PFSK-1 (cell line): ENCODE results near the gene GDF10.

Experiments
- FOXP2 ChIP-seq: optimal IDR thresholded peaks from 2 replicates; pipeline ENCODE3; 2011; ENCODE audit warnings: borderline replicate concordance, control low read depth, inconsistent platforms; ENCODE audit not compliant: insufficient read depth; ENCODE audit errors: extremely low read length, extremely low read depth
- POLR2AphosphoS5 ChIP-seq: IDR thresholded peaks from 2 replicates; pipeline ENCODE4 v1.6.1; 2012; ENCODE audit warnings: low read depth, mild to moderate bottlenecking, control low read depth, low read length, moderate library complexity
- SIN3A ChIP-seq: IDR thresholded peaks from 2 replicates; pipeline ENCODE4 v1.6.1; 2012; ENCODE audit warnings: mild to moderate bottlenecking, low read length, moderate library complexity, borderline replicate concordance; ENCODE audit not compliant: insufficient read depth
- TAF1 ChIP-seq: IDR thresholded peaks from 2 replicates; pipeline ENCODE4 v1.6.1; 2012; ENCODE audit warnings: low read length, control low read depth, borderline replicate concordance; ENCODE audit not compliant: insufficient read depth
- TF ChIP-seq, protein P1 (sequence below), 2 experiments: IDR thresholded peaks; 2 replicates each; pipeline versions ENCODE4 v1.6.1 to v1.8.0; 2011 to 2012; ENCODE audit warnings: low read depth in 2 of 2, low read length in 2 of 2, control low read depth in 1 of 2, inconsistent platforms in 1 of 2, mild to moderate bottlenecking in 1 of 2, moderate library complexity in 1 of 2; ENCODE audit not compliant: insufficient read depth in 1 of 2

Gene GDF10

DNA sequence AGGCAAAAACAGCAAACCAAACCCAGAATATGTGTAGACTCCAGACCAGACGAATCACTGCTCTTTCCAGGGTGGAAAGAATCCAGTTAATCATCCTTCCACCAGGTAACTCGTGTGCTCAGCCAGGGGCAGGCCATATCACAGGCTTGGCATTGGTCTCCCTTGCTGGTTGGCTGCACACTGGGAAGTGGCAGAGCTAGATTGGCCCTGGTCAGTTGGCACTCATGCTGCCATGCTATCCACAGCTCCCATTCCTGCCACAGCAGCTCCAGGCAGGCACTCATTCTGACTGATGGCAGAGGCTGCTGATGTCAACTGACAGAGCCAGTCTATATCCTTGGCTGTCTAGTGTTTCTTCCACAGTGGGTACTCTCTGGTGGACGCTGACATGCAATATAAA, 9.7 kb upstream of the GDF10 start:
- TF ChIP-seq, protein P1, sequence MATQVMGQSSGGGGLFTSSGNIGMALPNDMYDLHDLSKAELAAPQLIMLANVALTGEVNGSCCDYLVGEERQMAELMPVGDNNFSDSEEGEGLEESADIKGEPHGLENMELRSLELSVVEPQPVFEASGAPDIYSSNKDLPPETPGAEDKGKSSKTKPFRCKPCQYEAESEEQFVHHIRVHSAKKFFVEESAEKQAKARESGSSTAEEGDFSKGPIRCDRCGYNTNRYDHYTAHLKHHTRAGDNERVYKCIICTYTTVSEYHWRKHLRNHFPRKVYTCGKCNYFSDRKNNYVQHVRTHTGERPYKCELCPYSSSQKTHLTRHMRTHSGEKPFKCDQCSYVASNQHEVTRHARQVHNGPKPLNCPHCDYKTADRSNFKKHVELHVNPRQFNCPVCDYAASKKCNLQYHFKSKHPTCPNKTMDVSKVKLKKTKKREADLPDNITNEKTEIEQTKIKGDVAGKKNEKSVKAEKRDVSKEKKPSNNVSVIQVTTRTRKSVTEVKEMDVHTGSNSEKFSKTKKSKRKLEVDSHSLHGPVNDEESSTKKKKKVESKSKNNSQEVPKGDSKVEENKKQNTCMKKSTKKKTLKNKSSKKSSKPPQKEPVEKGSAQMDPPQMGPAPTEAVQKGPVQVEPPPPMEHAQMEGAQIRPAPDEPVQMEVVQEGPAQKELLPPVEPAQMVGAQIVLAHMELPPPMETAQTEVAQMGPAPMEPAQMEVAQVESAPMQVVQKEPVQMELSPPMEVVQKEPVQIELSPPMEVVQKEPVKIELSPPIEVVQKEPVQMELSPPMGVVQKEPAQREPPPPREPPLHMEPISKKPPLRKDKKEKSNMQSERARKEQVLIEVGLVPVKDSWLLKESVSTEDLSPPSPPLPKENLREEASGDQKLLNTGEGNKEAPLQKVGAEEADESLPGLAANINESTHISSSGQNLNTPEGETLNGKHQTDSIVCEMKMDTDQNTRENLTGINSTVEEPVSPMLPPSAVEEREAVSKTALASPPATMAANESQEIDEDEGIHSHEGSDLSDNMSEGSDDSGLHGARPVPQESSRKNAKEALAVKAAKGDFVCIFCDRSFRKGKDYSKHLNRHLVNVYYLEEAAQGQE (IDR thresholded peaks at IDR 0.05; ENCODE audit: insufficient read depth in 1 of 2, low read depth in 2 of 2, low read length in 2 of 2) = no peak
- TF ChIP-seq TAF1 (no peak), POLR2AphosphoS5 (no peak), SIN3A (no peak), FOXP2 (no peak)

DNA sequence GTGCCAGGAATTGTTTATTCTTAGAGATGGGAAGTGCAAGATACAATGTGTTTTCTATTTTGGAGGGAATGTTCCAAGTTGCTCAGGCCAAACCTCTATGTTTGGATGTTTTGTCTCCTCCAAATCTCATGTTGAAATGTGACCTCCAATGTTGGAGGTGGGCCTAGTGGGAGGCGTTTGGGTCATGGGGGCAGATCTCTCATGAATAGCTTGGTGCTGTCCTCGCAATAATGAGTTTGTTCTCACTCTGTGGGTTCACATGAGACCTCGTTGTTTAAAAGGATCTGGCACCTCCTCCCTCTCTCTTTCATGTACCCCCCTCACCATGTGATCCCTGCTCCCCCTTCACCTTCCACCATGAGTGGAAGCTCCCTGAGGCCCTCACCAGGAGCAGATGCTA, 8.3 kb upstream of the GDF10 start:
- TF ChIP-seq SIN3A (no peak), TAF1 (no peak), POLR2AphosphoS5 (no peak)
- TF ChIP-seq, protein P1 (IDR thresholded peaks at IDR 0.05; ENCODE audit: insufficient read depth in 1 of 2, low read depth in 2 of 2, low read length in 2 of 2) = no peak

DNA sequence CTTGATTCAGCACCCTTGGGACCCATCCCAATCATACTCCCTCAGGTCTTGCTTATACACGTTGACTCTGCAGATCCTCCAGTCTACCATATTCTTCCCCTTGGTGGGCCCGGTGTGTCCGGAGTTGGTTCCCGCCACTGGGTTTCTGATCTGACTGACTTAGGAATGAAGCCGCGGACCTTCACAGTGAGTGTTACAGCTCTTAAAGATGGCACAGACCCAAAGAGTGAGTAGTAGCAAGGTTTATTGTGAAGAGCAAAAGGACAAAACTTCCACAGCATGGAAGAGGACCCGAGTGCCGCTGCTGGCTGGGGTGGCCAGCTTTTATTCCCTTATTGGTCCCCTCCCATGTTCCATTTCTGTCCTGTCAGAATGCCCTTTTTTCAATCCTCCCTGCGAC, 5.9 kb upstream of the GDF10 start:
- no peak for TF ChIP-seq POLR2AphosphoS5
- TF ChIP-seq, protein P1 (IDR thresholded peaks at IDR 0.05; ENCODE audit: insufficient read depth in 1 of 2, low read depth in 2 of 2, low read length in 2 of 2) = no peak
- no peak for TF ChIP-seq SIN3A
- TF ChIP-seq TAF1 = no peak
- no peak for TF ChIP-seq FOXP2

DNA sequence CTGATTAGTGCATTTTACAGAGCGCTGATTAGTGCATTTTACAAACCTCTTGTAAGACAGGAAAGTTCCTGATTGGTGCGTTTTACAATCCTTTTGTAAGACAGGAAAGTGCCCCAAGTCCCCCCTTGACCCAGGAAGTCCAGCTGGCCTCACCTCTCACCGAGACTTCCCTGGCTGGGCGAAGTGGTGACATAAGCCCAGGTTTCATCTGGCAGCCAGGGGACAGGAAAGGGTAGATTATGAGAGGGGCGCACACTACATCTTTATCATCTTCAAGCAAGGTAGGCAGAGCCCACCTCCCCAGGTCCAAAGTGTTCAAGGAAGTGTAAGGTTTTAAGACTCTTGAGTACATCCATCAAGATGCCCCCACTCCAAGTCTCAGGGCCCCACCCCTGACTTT, 5.5 kb upstream of the GDF10 start:
- TF ChIP-seq, protein P1 (IDR thresholded peaks at IDR 0.05; ENCODE audit: insufficient read depth in 1 of 2, low read depth in 2 of 2, low read length in 2 of 2) = no peak
- TF ChIP-seq FOXP2 = no peak
- TF ChIP-seq TAF1 = no peak
- no peak for TF ChIP-seq POLR2AphosphoS5
- TF ChIP-seq SIN3A = no peak

DNA sequence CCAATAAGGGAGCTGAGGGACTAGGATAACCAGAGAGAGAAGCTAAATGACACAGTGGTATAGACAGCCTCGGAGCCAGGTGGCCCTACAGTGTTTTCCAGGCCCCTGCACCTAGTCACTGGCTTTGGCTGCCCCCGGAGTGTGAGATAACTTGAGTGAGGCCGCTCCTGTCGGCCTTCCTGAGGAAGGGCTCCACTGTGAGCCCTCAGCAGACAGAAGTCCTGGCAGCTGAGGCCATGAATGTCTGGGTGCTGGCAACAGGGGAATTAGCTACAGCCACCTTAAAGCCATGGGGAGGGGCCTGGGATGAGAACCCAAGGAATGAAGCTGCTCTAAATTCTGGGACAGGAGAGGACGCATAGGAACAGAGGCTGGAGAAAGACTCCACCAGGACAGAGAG, 4.6 kb upstream of the GDF10 start:
- TF ChIP-seq POLR2AphosphoS5 = no peak
- TF ChIP-seq, protein P1 (IDR thresholded peaks at IDR 0.05; ENCODE audit: insufficient read depth in 1 of 2, low read depth in 2 of 2, low read length in 2 of 2) = no peak
- no peak for TF ChIP-seq FOXP2
- no peak for TF ChIP-seq TAF1
- no peak for TF ChIP-seq SIN3A
